Activated CD4-positive, alpha-beta T cell treated with anti-CD3 and anti-CD28 coated beads, Interleukin-2, amount 50 U/mL, for 16 hours (primary cell): ENCODE measurements around the gene HSD17B4.
"Not testable (repeated sequence)": the region's sequence is repeated elsewhere in the genome, so short reads cannot be mapped to it uniquely, and the experiment has no call there.

Experiments
- DNase-seq: peaks from one replicate; pipeline ENCODE4 v3.0.0-alpha.2; 2020

HSD17B4 gene, protein sequence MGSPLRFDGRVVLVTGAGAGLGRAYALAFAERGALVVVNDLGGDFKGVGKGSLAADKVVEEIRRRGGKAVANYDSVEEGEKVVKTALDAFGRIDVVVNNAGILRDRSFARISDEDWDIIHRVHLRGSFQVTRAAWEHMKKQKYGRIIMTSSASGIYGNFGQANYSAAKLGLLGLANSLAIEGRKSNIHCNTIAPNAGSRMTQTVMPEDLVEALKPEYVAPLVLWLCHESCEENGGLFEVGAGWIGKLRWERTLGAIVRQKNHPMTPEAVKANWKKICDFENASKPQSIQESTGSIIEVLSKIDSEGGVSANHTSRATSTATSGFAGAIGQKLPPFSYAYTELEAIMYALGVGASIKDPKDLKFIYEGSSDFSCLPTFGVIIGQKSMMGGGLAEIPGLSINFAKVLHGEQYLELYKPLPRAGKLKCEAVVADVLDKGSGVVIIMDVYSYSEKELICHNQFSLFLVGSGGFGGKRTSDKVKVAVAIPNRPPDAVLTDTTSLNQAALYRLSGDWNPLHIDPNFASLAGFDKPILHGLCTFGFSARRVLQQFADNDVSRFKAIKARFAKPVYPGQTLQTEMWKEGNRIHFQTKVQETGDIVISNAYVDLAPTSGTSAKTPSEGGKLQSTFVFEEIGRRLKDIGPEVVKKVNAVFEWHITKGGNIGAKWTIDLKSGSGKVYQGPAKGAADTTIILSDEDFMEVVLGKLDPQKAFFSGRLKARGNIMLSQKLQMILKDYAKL

DNA sequence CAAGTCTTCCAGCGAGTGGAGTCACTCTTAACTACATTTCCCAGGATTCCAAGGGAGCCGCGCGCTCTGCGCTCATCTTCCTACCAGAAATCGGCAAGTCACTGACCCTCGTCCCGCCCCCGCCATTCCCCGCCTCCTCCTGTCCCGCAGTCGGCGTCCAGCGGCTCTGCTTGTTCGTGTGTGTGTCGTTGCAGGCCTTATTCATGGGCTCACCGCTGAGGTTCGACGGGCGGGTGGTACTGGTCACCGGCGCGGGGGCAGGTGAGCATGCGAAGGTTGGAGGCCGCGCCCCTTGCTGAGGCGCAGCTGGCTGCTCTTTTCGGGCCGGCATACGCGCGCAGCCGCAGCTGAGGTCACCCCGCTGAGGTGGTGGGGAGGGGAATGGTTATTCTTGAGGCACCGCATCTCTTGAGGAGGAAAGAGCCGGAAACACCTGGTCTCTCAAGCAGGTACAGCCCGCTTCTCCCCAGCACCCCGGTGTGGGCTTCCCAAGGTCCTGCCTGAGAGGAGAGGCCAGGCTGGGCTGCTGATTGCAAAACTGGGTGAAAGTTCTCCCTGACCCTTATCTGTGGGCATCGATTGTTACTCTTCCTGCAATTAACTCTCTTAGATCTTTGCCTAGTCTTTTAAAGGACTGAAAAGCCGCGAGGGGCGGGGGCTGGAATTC lies at the start of gene HSD17B4:
HSD17B4 (plus strand) TSS at position 125 of the 667 bp plus-strand sequence; CDS start at position 204, 79 bp downstream.
- peak; percentile 87 for DNase-seq

GRCh38 chr5:119402555-119402954 lies 49.7 kb upstream of the HSD17B4 start:
- no peak for DNase-seq

- no peak for DNase-seq
Observed at GRCh38 chr5:119404033-119404432, 48.3 kb upstream of the HSD17B4 start.

DNA sequence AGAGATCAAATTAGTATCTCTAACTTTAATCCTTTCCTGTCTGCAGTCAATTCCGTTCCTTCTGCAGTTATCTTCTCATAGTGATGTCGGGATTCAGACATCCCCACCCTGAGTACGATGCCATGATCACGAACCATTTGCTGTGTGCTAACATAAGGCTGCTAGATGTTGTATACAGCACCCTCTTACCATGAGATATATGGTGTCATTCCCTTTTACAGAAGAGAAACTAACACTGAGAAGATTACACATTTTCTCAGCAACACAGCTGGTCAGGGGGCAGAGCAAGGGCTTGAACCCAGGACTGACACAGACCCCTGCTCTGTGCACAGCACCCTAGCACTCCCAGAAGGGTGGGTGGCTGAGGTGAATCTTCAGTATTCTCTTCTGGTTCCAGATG lies 46.9 kb upstream of the HSD17B4 start:
- DNase-seq: no peak

DNA sequence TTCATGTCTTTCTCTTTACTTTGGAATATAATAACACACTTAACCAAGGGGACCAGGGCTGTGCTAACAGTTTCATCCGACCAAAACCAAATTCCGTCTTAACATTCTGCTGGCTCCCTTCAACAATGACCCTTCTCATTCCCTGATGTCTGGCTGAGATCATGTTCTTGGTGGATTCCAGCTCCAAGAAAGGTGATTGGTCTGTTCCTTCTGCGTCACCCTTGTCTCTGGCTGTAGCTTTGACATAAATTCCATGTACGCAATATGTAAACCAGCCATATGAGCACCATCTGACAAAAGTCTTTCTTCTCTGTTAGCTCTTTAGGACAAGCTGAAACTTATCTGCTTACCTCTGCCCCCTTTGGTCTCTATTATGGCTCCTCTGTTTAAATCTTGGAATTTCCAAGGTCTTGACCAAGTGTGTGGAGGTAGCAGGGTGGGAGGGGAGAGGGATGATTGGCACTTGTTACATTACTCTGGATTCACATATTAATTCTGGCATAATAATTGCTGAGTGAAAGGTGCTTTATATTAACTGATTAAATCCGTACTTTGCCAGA lies 45.7 kb upstream of the HSD17B4 start:
- no peak for DNase-seq

DNA sequence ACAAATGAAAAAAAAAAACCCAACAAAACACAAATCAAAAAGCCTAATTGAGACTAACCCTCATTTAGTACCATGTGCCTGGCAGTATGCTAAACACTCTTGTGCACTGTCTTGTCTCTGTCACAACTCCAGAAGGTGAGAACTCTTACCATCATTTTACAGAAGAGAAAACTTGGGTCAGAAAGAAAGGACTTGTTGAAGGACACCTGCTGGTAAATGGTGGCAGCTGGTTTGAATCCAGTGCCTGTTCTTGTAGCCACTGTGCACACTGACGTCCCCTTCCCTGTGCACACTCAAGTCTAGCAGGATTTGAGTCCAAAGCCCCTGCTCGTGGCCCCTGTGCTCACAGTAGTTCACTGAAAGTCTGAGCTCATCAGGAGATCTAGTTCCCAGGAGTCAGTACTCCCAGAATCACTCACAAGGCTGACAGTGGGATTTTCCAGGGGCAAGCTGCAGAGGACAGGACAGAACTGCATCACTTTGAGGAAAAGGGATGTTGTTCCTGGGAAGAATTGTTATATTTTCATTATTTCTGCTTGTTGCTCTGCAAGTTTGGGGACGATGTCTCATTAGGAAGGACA lies 43.0 kb upstream of the HSD17B4 start:
- no peak for DNase-seq

DNA sequence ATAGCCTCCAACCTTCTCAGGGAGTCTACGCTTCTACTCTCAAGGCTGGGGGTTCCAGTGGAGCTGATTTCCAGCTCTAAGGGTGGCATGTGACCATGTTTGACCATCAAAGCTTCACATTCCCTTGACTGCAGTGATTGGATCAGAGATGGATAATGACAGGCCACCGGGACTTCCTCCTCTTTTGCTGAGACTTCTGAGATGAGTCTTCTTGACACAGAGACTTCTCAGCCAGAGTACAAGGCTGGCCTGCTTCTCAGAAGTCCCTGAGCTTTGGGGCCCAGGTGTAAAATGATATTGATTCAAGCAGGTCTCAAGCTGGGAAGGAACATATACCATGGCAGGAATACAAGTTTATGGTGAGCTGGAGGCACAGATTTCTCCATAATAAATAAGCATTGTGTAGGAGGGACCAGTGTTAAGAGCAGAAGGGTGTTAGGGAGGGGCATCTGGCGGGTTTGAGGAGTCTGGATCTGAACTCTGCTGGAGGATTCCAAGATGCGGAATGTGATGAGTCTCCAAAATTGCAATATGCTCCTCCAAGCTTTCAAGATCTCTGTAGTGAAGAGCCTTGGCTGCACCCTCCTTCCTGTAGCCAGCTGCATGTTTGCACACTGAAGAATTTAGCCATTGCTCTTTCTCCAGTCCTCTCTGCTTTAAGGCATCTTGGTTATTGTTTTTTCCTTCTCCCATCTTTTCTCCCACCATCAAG lies 41.7 kb upstream of the HSD17B4 start:
- DNase-seq: peak; percentile 52

GRCh38 chr5:119411361-119412278 lies 40.7 kb upstream of the HSD17B4 start:
- DNase-seq: peak; percentile 78

DNA sequence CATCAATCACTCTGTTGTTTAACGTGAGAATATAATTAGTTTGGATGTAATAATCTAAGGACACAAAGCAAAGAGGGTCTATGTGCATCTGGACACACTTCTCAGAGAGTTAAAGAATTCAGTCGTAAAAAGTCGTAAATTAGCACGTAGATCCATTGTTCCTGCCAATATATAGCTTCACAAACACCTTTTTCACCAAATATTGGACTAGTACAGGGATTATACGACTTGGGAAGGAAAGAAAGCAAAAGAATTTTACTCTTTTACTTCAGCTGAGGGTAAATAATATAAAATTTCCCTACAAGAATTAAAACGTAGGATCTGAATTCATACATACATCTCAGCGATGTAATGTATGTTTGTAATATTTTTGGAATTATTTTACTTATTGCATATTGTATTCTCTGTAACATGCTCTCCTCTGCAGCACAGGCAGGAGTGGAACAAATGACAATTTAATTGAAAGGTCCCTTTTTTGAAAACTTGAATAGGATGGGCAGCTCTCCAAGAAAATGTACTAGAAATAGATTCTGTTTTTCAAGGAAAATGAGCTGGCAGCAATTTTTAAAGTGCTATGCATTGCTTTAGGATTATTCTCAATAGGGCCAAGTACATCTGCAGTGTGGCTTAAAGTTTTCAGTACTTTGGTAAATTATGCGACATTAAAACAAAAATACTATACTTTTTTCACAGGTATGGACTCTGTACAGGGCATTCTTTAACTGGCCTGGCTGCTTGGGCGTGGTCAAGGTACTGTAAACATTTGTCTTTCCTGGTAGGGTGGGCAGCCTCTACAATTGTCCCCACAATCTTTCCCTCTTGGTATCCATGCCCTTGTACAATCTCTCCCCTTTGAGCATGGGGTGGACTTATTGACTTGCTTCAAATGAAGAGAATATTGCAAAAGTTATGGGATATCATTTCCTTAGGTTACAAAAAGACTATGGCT lies 39.7 kb upstream of the HSD17B4 start:
- DNase-seq: no peak

DNA sequence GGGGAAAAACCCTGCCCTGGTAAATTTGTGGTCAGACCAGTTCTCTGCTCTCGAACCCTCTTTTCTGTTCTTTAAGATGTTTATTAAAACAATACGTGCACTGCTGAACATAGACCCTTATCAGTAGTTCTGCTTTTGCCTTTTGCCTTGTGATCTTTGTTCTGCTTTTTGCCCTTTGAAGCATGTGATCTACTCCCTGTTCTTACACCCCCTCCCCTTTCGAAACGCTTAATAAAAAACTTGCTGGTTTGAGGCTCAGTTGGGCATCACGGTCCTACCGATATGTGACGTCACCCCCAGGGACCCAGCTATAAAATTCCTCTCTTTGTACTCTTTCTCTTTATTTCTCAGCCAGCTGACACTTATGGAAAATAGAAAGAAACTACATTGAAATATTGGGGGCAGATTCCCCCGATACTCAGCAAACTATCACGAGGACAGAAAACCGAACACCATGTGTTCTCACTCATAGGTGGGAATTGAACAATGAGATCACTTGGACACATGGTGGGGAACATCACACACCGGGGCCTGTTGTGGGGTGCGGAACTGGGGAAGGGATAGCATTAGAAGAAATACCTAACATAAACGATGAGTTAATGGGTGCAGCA lies 38.1 kb upstream of the HSD17B4 start:
- not testable (repeated sequence) for DNase-seq

- DNase-seq: no peak
Observed at GRCh38 chr5:119417891-119418605, 34.2 kb upstream of the HSD17B4 start.

DNA sequence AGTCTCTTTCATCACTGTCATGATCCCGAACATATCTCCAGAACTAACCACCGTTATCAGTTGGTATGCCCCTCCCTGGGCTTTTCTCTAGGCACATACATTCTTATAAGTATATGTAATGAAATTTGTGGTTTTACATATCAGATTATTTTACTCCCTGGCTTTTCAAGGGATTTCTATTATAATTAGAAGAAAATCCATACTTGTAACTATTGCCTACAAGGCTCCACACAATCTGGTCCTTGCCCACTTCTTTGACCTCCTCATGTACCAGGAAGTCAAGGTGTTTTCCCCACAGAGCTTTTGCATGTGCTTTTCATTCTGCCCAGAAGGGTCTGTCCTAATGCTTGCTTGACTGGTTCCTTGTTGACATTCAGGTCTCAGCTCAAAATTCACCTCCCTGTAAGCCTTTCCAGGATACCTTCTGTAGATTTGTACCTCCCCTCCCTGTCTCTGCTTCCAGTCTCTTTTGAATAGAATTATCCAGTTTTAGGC lies 33.6 kb upstream of the HSD17B4 start:
- no peak for DNase-seq

GRCh38 chr5:119420169-119420568 lies 32.1 kb upstream of the HSD17B4 start:
- DNase-seq: no peak

DNA sequence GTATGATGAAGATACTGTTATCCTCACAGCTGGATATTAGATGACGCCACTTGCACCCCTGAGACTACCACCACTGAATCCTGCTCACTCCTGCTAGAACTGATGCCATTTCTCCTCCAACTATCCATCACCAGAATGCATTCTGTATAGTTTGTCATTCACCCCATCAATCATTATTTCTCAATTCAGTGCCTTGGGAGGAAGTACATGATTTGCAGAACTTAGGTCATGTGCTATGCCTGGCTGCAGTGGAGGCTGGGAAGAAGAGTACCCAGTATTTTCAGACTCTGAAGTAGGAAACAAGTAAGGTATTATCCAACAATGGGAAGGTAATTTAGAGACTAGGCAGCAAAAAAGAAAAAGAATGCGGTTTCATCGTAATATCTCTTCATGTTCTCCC lies 26.2 kb upstream of the HSD17B4 start:
- no peak for DNase-seq

- DNase-seq: no peak
Observed at GRCh38 chr5:119427060-119427459, 25.2 kb upstream of the HSD17B4 start.

- DNase-seq: not testable (repeated sequence)
Observed at GRCh38 chr5:119427596-119427995, 24.7 kb upstream of the HSD17B4 start.

- DNase-seq: not testable (repeated sequence)
Observed at GRCh38 chr5:119428166-119428565, 24.1 kb upstream of the HSD17B4 start.

DNA sequence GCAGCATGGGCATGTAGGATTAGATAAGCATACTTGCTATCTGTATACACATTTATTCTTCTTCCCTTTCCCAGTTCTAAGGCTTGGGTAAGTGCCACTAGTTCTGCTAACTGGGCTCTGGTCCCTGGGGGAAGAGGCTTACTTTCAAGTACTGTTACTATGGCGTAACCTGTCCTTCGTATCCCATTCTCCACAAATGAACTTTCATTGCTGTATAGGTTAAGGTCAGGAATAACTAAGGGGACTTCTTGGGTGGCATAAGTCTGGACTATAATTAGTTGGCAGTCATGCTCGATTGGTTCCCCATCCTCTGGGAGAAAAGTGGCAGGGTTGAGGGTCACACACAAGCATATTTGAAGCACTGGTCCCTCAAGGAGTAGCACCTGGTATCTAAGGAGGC lies 23.7 kb upstream of the HSD17B4 start:
- not testable (repeated sequence) for DNase-seq
